K562 (cell line): ENCODE measurements around the gene TMEM131L. TPM values are rescaled to one million over a fixed set of nuclear protein-coding genes. Genes with fewer than 3 reads are reported as not detected.

Experiments used
- ATAC-seq: fragments of 200-7000 bp; cut with Tn5 transposase; 3 replicates; pipeline ENCODE4 v1.9.1; 2020; ENCODE audit warnings: moderate library complexity
- BruUV-seq: library from RNA; stranded (reverse); fragments of 400-500 nt; replicated peaks from 2 replicates; lab custom pipeline; 2021; lab: Mats Ljungman, UMichigan
- CTCF ChIA-PET: fragments of 300-600 bp; formaldehyde crosslinking; extraction: SDS; loops from one replicate; lab custom pipeline; 2021; ENCODE audit warnings: low intra/inter-chr PET ratio; lab: Yijun Ruan, JAX
- POLR2A ChIA-PET: fragments of 300-600, 350-650 bp; sonication (Branson Sonifier 250); formaldehyde crosslinking; extraction: SDS; loops from one replicate; lab custom pipeline; 2021; ENCODE audit warnings: antibody characterized with exemption, inconsistent platforms; lab: Yijun Ruan, JAX
- DNase-seq, 4 experiments: peaks; one replicate each; pipeline versions ENCODE4 v3.0.0 to v3.0.0-alpha.2; 2011 to 2018; ENCODE audit warnings: low spot score in 3 of 4, mixed read lengths in 3 of 4; ENCODE audit errors: extremely low read depth in 1 of 4
- FAIRE-seq: peaks from 2 replicates; lab custom pipeline; 2011; peaks lifted over from hg19 to GRCh38; lab: Jason Lieb, UNC
- H2AFZ ChIP-seq: 2 replicates; pipeline ENCODE4 v1.6.0; 2011; ENCODE audit warnings: low read depth, low read length, control low read depth, inconsistent platforms
- H3K27ac ChIP-seq: fragments of 200-600 bp; 3 replicates; pipeline ENCODE4 v1.8.0; 2011; ENCODE audit warnings: low read depth, mild to moderate bottlenecking, control low read depth, inconsistent platforms, low read length, moderate library complexity, mixed read lengths; ENCODE audit errors: extremely low read depth
- H3K27me3 ChIP-seq, 2 experiments: fragments of 300-600 bp in 1 of 2; 2 replicates in 1 of 2; 3 replicates in 1 of 2; pipeline versions ENCODE4 v1.6.0 to v1.8.0; 2011; ENCODE audit warnings: inconsistent platforms in 2 of 2, low read length in 2 of 2, mild to moderate bottlenecking in 1 of 2, mixed read lengths in 1 of 2, moderate library complexity in 1 of 2; ENCODE audit not compliant: control insufficient read depth in 2 of 2, insufficient read depth in 2 of 2
- H3K36me3 ChIP-seq: fragments of 300-600 bp; 3 replicates; pipeline ENCODE4 v1.8.0; 2011; ENCODE audit warnings: mild to moderate bottlenecking, low read length, inconsistent platforms; ENCODE audit not compliant: control insufficient read depth, insufficient read depth
- H3K4me1 ChIP-seq, 2 experiments: fragments of 200-600 bp in 1 of 2; replicated peaks in 1 of 2; 2 replicates in 1 of 2; 3 replicates in 1 of 2; pipeline versions ENCODE4 v1.5.1 to v1.8.0; 2011; ENCODE audit warnings: inconsistent platforms in 2 of 2, low read length in 2 of 2, mild to moderate bottlenecking in 1 of 2, mixed read lengths in 1 of 2, moderate library complexity in 1 of 2; ENCODE audit not compliant: control insufficient read depth in 2 of 2, insufficient read depth in 2 of 2
- H3K4me2 ChIP-seq: 2 replicates; pipeline ENCODE4 v1.6.1; 2011; ENCODE audit warnings: low read length, control low read depth, inconsistent platforms, mixed read lengths; ENCODE audit not compliant: insufficient read depth
- H3K4me3 ChIP-seq: fragments of 200-600 bp; sonication (generic), shearing (Covaris generic); 2 replicates; pipeline ENCODE4 v1.5.1; 2016; ENCODE audit warnings: control low read depth, inconsistent platforms
- H3K79me2 ChIP-seq: fragments of 200-600 bp; 3 replicates; pipeline ENCODE4 v1.8.0; 2011; ENCODE audit warnings: low read length, inconsistent platforms; ENCODE audit not compliant: control insufficient read depth, insufficient read depth
- H3K9ac ChIP-seq, 2 experiments: 2 replicates each; pipeline versions ENCODE4 v1.6.0 to v1.6.1; 2011; ENCODE audit warnings: low read depth in 2 of 2, low read length in 2 of 2, control low read depth in 1 of 2, inconsistent platforms in 1 of 2, mild to moderate bottlenecking in 1 of 2, mixed read lengths in 1 of 2; ENCODE audit not compliant: insufficient read depth in 1 of 2
- H3K9me1 ChIP-seq: one replicate; pipeline ENCODE4 v1.6.0; 2011; ENCODE audit warnings: inconsistent platforms, mild to moderate bottlenecking, low read length, moderate library complexity; ENCODE audit not compliant: control insufficient read depth, insufficient read depth
- H3K9me3 ChIP-seq: replicated peaks from 2 replicates; pipeline ENCODE4 v1.5.1; 2011; ENCODE audit warnings: low read depth, low read length, inconsistent platforms; ENCODE audit not compliant: control insufficient read depth, insufficient read depth
- H4K20me1 ChIP-seq: replicated peaks from 2 replicates; pipeline ENCODE4 v1.6.1; 2011; ENCODE audit warnings: low read length, inconsistent platforms, mixed read lengths; ENCODE audit not compliant: control insufficient read depth, insufficient read depth
- JUNB ChIP-seq: fragments of 450-650 bp; formaldehyde crosslinking; conservative IDR thresholded peaks from 2 replicates; pipeline ENCODE4 v1.4.0; 2020; ENCODE audit warnings: mild to moderate bottlenecking
- NFE2 ChIP-seq: IDR thresholded peaks from 2 replicates; pipeline ENCODE4 v1.6.1; 2014; ENCODE audit warnings: antibody characterized with exemption, low read depth
- ZBED1 ChIP-seq: IDR thresholded peaks from 2 replicates; pipeline ENCODE4 v1.6.1; 2014
- ZNF134 ChIP-seq: fragments of 250-450 bp; sonication (Bioruptor Pico); conservative IDR thresholded peaks from 2 replicates; pipeline ENCODE4 v1.4.0; 2020
- ZNF143 ChIP-seq: sonication (generic); formaldehyde crosslinking; IDR thresholded peaks from 2 replicates; pipeline ENCODE4 v1.9.0; 2022; ENCODE audit warnings: mild to moderate bottlenecking, missing genetic modification reagents
- ZNF408 ChIP-seq: fragments of 250-450 bp; sonication (Bioruptor Pico); IDR thresholded peaks from 2 replicates; pipeline ENCODE4 v1.4.0; 2020; ENCODE audit warnings: low read depth, mild to moderate bottlenecking, moderate library complexity
- WGBS: fragments of 100-300 bp; shearing (Covaris generic); methylation state at CpG from one replicate; pipeline ENCODE4 v1.1.6; 2016; ENCODE audit warnings: low coverage, mixed read lengths; ENCODE audit not compliant: insufficient coverage; ENCODE audit errors: missing lambda C conversion rate; 5-methylcytosine and 5-hydroxymethylcytosine counted together
- in situ Hi-C: fragments of 300-500 bp; cut with MboI; formaldehyde crosslinking; loops from 4 replicates; pipeline ENCODE4 v1.15.0; 2018; ENCODE audit warnings: inconsistent platforms, mixed read lengths
- intact Hi-C: fragments of 100-400 bp; cut with micrococcal nuclease; formaldehyde crosslinking; loops from 2 replicates; pipeline ENCODE4 v1.14.2; 2022
- polyA plus RNA-seq, 8 experiments: library from polyadenylated mRNA; depleted of rRNA in 4 of 8; stranded (reverse) in 5 of 8; unstranded in 3 of 8; fragments of >200 nt; fragmentation: Nextera tagmentation in 2 of 8; fragmentation: Illumina TruSeq in 1 of 8; extraction: Ambion mirVana in 2 of 8; extraction: Trizol in 1 of 8; gene quantifications; 2 replicates each; pipeline versions ENCODE4 v1.2.1 to v1.2.3, GENCODE V29; 2011 to 2014; ENCODE audit warnings: inconsistent platforms in 1 of 8, missing spikeins in 1 of 8
- total RNA-seq, 7 experiments: library from RNA; depleted of rRNA in 6 of 7; stranded (reverse); fragments of >200 nt in 6 of 7; fragmentation: Illumina TruSeq in 2 of 7; extraction: Trizol in 2 of 7; gene quantifications; 2 replicates each; pipeline versions ENCODE4 v1.2.1 to v1.2.3, GENCODE V29; 2011 to 2021; ENCODE audit warnings: low replicate concordance in 1 of 7

The TMEM131L gene
- total and polyA plus RNA-seq, 9 of the 15 experiments (the other 6 are each of a cell fraction or from before 2014, with no cell fraction given), result 1.2 to 20.8 (median 12.9) TPM

DNA sequence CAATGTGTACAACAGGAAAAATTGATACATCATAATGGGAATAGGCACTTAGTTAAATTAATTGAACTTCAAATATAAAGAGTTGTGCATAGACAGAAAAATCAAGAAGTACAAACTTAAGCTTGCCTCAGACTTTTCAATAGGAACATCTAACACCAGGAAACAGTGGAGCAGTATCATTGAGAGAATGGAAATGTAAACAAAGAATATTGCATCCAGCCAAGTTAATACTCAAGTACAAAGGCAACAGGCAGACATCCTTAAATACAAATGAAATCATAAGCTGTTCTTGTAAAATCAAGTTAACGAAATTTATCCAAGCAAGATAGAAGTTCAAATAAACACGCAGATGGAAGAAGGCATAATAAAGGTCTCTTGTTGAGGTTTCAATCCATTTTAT, 146.7 kb downstream of the TMEM131L start:
- H3K4me1 ChIP-seq, result no peaks in the 10 kb centered on the region
- TF ChIP-seq ZBED1 (no peak), JUNB (no peak), ZNF408 (no peak)
- H3K4me3 ChIP-seq, result no peak overlapping the region
- ATAC-seq (no peak), DNase-seq (no peak), FAIRE-seq (no peak)
- intact Hi-C loops, result no loop called here
- WGBS, result 95% methylated on average over 2 of the region's 2 CpGs
- no TSS peak for BruUV-seq
- no peaks in the 10 kb centered on the region for H4K20me1 ChIP-seq
- H3K79me2 ChIP-seq, result no peaks in the 10 kb centered on the region
- no peak overlapping the region for H3K4me2 ChIP-seq
- in situ Hi-C loops, result no loop called here
- no peak overlapping the region for H2AFZ ChIP-seq
- H3K36me3 ChIP-seq, result peaks cover 58% of the 10 kb centered on the region
- no peaks in the 10 kb centered on the region for H3K9me1 ChIP-seq
- no peak overlapping the region for H3K9ac ChIP-seq
- ChIA-PET CTCF (no interaction called here), POLR2A (no interaction called here)
- no peak overlapping the region for H3K27ac ChIP-seq
- H3K27me3 ChIP-seq, result no peaks in the 10 kb centered on the region
- H3K9me3 ChIP-seq, result no peaks in the 10 kb centered on the region

DNA sequence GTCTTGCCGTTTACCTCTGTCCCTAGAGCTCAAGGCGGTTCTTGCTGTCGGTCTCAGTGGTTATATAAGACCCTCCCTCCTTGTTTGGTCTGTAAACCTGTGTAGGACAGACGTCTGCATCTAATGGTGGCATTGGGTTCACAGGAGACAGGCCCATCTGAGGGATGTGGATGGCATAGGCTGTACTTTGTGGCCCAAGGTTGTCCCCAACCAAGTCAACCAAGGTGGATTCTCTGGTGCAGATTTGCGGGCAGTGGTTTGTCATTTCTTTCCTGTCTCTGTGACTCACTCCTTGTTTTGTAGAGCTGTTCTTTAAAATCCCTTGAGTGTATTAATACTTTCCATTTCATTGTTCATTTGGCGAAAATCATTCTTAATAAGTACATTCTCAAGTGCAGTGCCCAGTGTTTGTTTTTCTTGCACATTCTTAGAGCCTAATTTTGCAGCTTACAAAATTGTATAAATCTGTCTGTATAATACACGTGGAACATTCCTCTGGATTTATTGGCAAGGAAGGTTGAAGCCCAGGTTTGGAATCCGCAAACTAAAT, 149.9 kb downstream of the TMEM131L start:
- H3K4me1 ChIP-seq, result no peaks in the 10 kb centered on the region
- DNase-seq (no peak), ATAC-seq (no peak), FAIRE-seq (no peak)
- 83% methylated on average over 8 of the region's 8 CpGs for WGBS
- H3K4me2 ChIP-seq, result no peak overlapping the region
- no peak overlapping the region for H3K4me3 ChIP-seq
- no peak for TF ChIP-seq ZNF134 (CRISPR knock-in tag)
- TF ChIP-seq ZNF143, result no peak
- no peak for TF ChIP-seq NFE2
- BruUV-seq, result no TSS peak
- no peak overlapping the region for H3K27ac ChIP-seq
- no peaks in the 10 kb centered on the region for H3K27me3 ChIP-seq
- H3K79me2 ChIP-seq, result no peaks in the 10 kb centered on the region
- H3K9me3 ChIP-seq, result no peaks in the 10 kb centered on the region
- CTCF ChIA-PET, result no interaction called here
- H3K9ac ChIP-seq, result no peak overlapping the region
- in situ Hi-C loops, result no loop called here
- H3K36me3 ChIP-seq, result peaks cover 72% of the 10 kb centered on the region
- H4K20me1 ChIP-seq, result no peaks in the 10 kb centered on the region
- POLR2A ChIA-PET, result no interaction called here
- no peaks in the 10 kb centered on the region for H3K9me1 ChIP-seq
- intact Hi-C loops, result no loop called here
- H2AFZ ChIP-seq, result no peak overlapping the region
